ENCODE measurements around the gene PGM2. TPM values are rescaled to one million over a fixed set of nuclear protein-coding genes. Genes with fewer than 3 reads are reported as not detected.

The PGM2 gene
- polyA plus RNA-seq, 1 donor (not counting 4 experiments of a cell fraction or from before 2014, with no cell fraction given), result 45.0 TPM

GRCh38 chr4:37799941-37800554 lies 26.4 kb upstream of the PGM2 start:
- TF ChIP-seq CTCF (optimal IDR thresholded peaks at IDR 0.05 in 1 of 3, IDR thresholded peaks at IDR 0.05 in 1 of 3, conservative IDR thresholded peaks at IDR 0.05 in 1 of 3; ENCODE audit: extremely low read depth in 1 of 3, insufficient read depth in 2 of 3, low read length in 3 of 3), result no peak
- no peak for TF ChIP-seq EZH2 (IDR thresholded peaks at IDR 0.05; ENCODE audit: low read length)
- Histone ChIP-seq H3K9me1 (ENCODE audit: control insufficient read depth, extremely low read depth, insufficient read depth, low read length) (no peaks in the 10 kb centered on the region), H3K79me2 (ENCODE audit: control insufficient read depth, insufficient read depth, low read length) (no peaks in the 10 kb centered on the region), H3K27me3 (ENCODE audit: control insufficient read depth, extremely low read depth, insufficient read depth, low read length) (no peaks in the 10 kb centered on the region), H3K27ac (ENCODE audit: control insufficient read depth, insufficient read depth, low read length) (no peak overlapping the region), H4K20me1 (ENCODE audit: control insufficient read depth, extremely low read depth, insufficient read depth, low read length) (no peaks in the 10 kb centered on the region), H2AFZ (ENCODE audit: control insufficient read depth, low read length) (no peak overlapping the region), H3K4me1 (ENCODE audit: control insufficient read depth, extremely low read depth, insufficient read depth, low read length) (no peaks in the 10 kb centered on the region), H3K9ac (ENCODE audit: control insufficient read depth, extremely low read depth, insufficient read depth, low read length) (no peak overlapping the region), H3K4me2 (ENCODE audit: control insufficient read depth, extremely low read depth, insufficient read depth, low read depth, low read length) (no peak overlapping the region), H3K4me3 (ENCODE audit: control insufficient read depth in 2 of 3, extremely low read depth in 1 of 3, insufficient read depth in 2 of 3, low read depth in 1 of 3, low read length in 3 of 3) (no peak overlapping the region), H3K9me3 (ENCODE audit: control insufficient read depth, low read depth, low read length) (no peaks in the 10 kb centered on the region), H3K36me3 (ENCODE audit: control insufficient read depth in 2 of 2, extremely low read depth in 1 of 2, insufficient read depth in 2 of 2, low read length in 2 of 2) (no peaks in the 10 kb centered on the region)
- dilution Hi-C loops (cut with MboI; ENCODE audit: extremely low pct_ligation_motif_present, low sequenced_read_pairs), result no loop called here
- DNase-seq (ENCODE audit: low read depth, low spot score) (no peak), FAIRE-seq (no peak)

- FAIRE-seq, result peak; percentile 74
- DNase-seq (ENCODE audit: low read depth, low spot score), result peak; percentile 44
- H3K36me3 ChIP-seq (ENCODE audit: control insufficient read depth in 2 of 2, extremely low read depth in 1 of 2, insufficient read depth in 2 of 2, low read length in 2 of 2), result no peaks in the 10 kb centered on the region
- TF ChIP-seq CTCF (optimal IDR thresholded peaks at IDR 0.05 in 1 of 3, IDR thresholded peaks at IDR 0.05 in 1 of 3, conservative IDR thresholded peaks at IDR 0.05 in 1 of 3; ENCODE audit: extremely low read depth in 1 of 3, insufficient read depth in 2 of 3, low read length in 3 of 3), result peak; percentile 68 to 94 (median 90)
- no peak for TF ChIP-seq EZH2 (IDR thresholded peaks at IDR 0.05; ENCODE audit: low read length)
- H3K27ac ChIP-seq (ENCODE audit: control insufficient read depth, insufficient read depth, low read length), result no peak overlapping the region
- no peaks in the 10 kb centered on the region for H3K79me2 ChIP-seq (ENCODE audit: control insufficient read depth, insufficient read depth, low read length)
- peak overlapping the region; percentile 29 for H3K4me2 ChIP-seq (ENCODE audit: control insufficient read depth, extremely low read depth, insufficient read depth, low read depth, low read length)
- H2AFZ ChIP-seq (ENCODE audit: control insufficient read depth, low read length), result peak overlapping the region; percentile 4
- H3K9me3 ChIP-seq (ENCODE audit: control insufficient read depth, low read depth, low read length), result no peaks in the 10 kb centered on the region
- no peak overlapping the region for H3K4me3 ChIP-seq (ENCODE audit: control insufficient read depth in 2 of 3, extremely low read depth in 1 of 3, insufficient read depth in 2 of 3, low read depth in 1 of 3, low read length in 3 of 3)
- no peaks in the 10 kb centered on the region for H3K27me3 ChIP-seq (ENCODE audit: control insufficient read depth, extremely low read depth, insufficient read depth, low read length)
- no peak overlapping the region for H3K9ac ChIP-seq (ENCODE audit: control insufficient read depth, extremely low read depth, insufficient read depth, low read length)
- no peaks in the 10 kb centered on the region for H4K20me1 ChIP-seq (ENCODE audit: control insufficient read depth, extremely low read depth, insufficient read depth, low read length)
- H3K9me1 ChIP-seq (ENCODE audit: control insufficient read depth, extremely low read depth, insufficient read depth, low read length), result no peaks in the 10 kb centered on the region
- no peaks in the 10 kb centered on the region for H3K4me1 ChIP-seq (ENCODE audit: control insufficient read depth, extremely low read depth, insufficient read depth, low read length)
- dilution Hi-C loops (cut with MboI; ENCODE audit: extremely low pct_ligation_motif_present, low sequenced_read_pairs), result no loop called here
Measured at GRCh38 chr4:37802068-37802666, 24.3 kb upstream of the PGM2 start.
